DND-41 (cell line): Measurements from ENCODE around the gene CX3CR1.
"Not testable (repeated sequence)": the region's sequence is repeated elsewhere in the genome, so short reads cannot be mapped to it uniquely, and the experiment has no call there.

Experiments used
- ATAC-seq: fragments of 200-7000 bp; cut with Tn5 transposase; 3 replicates; pipeline ENCODE4 v1.9.1; 2021; ENCODE audit warnings: low read depth; ENCODE audit not compliant: insufficient read depth
- DNase-seq: peaks from one replicate; pipeline ENCODE4 v3.0.0-alpha.2; 2020
- H2AFZ ChIP-seq: 2 replicates; pipeline ENCODE4 v1.6.0; 2012; ENCODE audit warnings: low read depth, low read length
- H3K27ac ChIP-seq: 2 replicates; pipeline ENCODE4 v1.5.1; 2012; ENCODE audit warnings: low read length, inconsistent platforms
- H3K27me3 ChIP-seq: fragments of 200-600 bp; sonication (generic); 2 replicates; pipeline ENCODE4 v1.6.0; 2012; ENCODE audit warnings: low read length, mild to moderate bottlenecking, inconsistent platforms; ENCODE audit not compliant: insufficient read depth, poor library complexity
- H3K36me3 ChIP-seq: 2 replicates; pipeline ENCODE4 v1.5.1; 2012; ENCODE audit warnings: low read length, inconsistent platforms; ENCODE audit not compliant: insufficient read depth
- H3K4me1 ChIP-seq: 2 replicates; pipeline ENCODE4 v1.5.1; 2012; ENCODE audit warnings: mild to moderate bottlenecking, low read length; ENCODE audit not compliant: insufficient read depth
- H3K4me2 ChIP-seq: 2 replicates; pipeline ENCODE4 v1.6.0; 2012; ENCODE audit warnings: mild to moderate bottlenecking, moderate library complexity, low read length, inconsistent platforms; ENCODE audit not compliant: insufficient read depth
- H3K4me3 ChIP-seq, 2 experiments: fragments of 200-600 bp in 1 of 2; shearing (Covaris generic) in 1 of 2; 2 replicates each; pipeline ENCODE4 v1.5.1; 2012 to 2016; ENCODE audit warnings: inconsistent platforms in 2 of 2, low read length in 2 of 2, mild to moderate bottlenecking in 2 of 2, low read depth in 1 of 2, moderate library complexity in 1 of 2
- H3K79me2 ChIP-seq: 2 replicates; pipeline ENCODE4 v1.6.0; 2012; ENCODE audit warnings: low read length, inconsistent platforms; ENCODE audit not compliant: insufficient read depth
- H3K9ac ChIP-seq: 2 replicates; pipeline ENCODE4 v1.6.0; 2012; ENCODE audit warnings: low read depth, mild to moderate bottlenecking, inconsistent platforms, low read length, moderate library complexity
- H3K9me3 ChIP-seq: 2 replicates; pipeline ENCODE4 v1.5.1; 2012; ENCODE audit warnings: low read length, moderate library complexity, mild to moderate bottlenecking, inconsistent platforms; ENCODE audit not compliant: insufficient read depth, severe bottlenecking
- H4K20me1 ChIP-seq: 2 replicates; pipeline ENCODE4 v1.6.0; 2012; ENCODE audit warnings: low read length; ENCODE audit not compliant: insufficient read depth
- EZH2 ChIP-seq: IDR thresholded peaks from 3 replicates; pipeline ENCODE4 v1.6.1; 2012; ENCODE audit warnings: borderline replicate concordance, low read depth, mild to moderate bottlenecking, moderate library complexity, low read length, inconsistent platforms; ENCODE audit not compliant: severe bottlenecking
- TF ChIP-seq, protein P1 (sequence below): IDR thresholded peaks from 2 replicates; pipeline ENCODE4 v1.5.1; 2012; ENCODE audit warnings: borderline replicate concordance, low read length, moderate library complexity, mild to moderate bottlenecking; ENCODE audit not compliant: poor library complexity, severe bottlenecking; ENCODE audit errors: extremely low read depth

CX3CR1 gene

DNA sequence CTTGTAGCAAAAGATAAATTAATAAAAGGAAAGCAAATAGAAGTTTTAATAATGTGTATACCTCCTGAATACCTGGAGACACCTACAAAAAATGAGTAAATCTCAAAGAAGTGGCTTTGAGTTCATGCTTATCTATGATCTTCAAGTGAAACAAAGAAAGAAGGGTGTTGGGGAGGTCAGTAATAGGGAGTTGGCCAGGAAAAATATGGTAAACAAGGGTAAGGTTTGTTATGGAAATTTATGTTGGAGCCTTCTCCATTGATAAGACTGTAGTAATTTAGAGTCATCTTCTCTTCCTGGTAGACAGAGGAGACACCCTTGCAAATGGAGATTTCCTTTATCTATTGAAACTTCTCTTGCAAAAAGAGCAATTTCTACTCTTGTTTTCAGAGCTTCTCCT is 43.1 kb upstream of the CX3CR1 start:
- ATAC-seq (no peak), DNase-seq (no peak)
- H3K9me3 ChIP-seq, result no peaks in the 10 kb centered on the region
- no peaks in the 10 kb centered on the region for H3K79me2 ChIP-seq
- peaks cover 46% of the 10 kb centered on the region for H3K4me1 ChIP-seq
- TF ChIP-seq, protein P1, sequence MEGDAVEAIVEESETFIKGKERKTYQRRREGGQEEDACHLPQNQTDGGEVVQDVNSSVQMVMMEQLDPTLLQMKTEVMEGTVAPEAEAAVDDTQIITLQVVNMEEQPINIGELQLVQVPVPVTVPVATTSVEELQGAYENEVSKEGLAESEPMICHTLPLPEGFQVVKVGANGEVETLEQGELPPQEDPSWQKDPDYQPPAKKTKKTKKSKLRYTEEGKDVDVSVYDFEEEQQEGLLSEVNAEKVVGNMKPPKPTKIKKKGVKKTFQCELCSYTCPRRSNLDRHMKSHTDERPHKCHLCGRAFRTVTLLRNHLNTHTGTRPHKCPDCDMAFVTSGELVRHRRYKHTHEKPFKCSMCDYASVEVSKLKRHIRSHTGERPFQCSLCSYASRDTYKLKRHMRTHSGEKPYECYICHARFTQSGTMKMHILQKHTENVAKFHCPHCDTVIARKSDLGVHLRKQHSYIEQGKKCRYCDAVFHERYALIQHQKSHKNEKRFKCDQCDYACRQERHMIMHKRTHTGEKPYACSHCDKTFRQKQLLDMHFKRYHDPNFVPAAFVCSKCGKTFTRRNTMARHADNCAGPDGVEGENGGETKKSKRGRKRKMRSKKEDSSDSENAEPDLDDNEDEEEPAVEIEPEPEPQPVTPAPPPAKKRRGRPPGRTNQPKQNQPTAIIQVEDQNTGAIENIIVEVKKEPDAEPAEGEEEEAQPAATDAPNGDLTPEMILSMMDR, result no peak
- no peak for TF ChIP-seq EZH2
- peak overlapping the region; percentile 27; the same call in 1 of the 2 replicates for H2AFZ ChIP-seq
- peak overlapping the region; percentile 73 for H3K27ac ChIP-seq
- no peak overlapping the region for H3K4me3 ChIP-seq
- H3K9ac ChIP-seq, result peak overlapping the region; percentile 3; the same call in 1 of the 2 replicates
- no peaks in the 10 kb centered on the region for H3K27me3 ChIP-seq
- no peak overlapping the region for H3K4me2 ChIP-seq
- H4K20me1 ChIP-seq, result no peaks in the 10 kb centered on the region
- H3K36me3 ChIP-seq, result no peaks in the 10 kb centered on the region

DNA sequence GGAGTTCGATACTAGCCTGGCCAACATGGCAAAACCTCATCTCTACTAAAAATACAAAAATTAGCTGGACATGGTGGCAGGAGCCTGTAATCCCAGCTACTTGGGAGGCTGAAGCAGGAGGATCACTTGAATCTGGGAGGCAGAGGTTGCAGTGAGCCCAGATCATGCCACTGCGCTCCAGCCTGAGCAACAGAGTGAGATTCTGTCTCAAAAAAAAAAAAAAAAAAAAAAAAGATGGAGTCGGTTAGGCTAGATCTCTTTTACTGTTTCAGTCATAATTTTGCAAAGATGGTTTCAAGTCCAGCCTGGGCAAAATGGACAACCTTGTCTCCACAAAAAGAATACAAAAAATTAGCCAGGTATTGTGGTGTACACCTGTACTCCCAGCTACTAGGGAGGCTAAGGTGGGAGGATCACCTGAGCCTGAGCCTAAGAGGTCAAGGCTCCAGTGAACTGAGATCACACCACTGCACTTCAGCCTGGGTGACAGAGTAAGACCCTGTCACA is 42.4 kb upstream of the CX3CR1 start:
- not testable (repeated sequence) for ATAC-seq, H3K27me3 ChIP-seq, H3K4me3 ChIP-seq, H3K9me3 ChIP-seq, H3K79me2 ChIP-seq, H3K4me2 ChIP-seq, H3K36me3 ChIP-seq, H4K20me1 ChIP-seq, DNase-seq, H2AFZ ChIP-seq
- H3K9ac ChIP-seq, result peak overlapping the region; percentile 3; the same call in 1 of the 2 replicates
- H3K4me1 ChIP-seq, result peaks cover 40% of the 10 kb centered on the region
- peak overlapping the region; percentile 73 for H3K27ac ChIP-seq

DNA sequence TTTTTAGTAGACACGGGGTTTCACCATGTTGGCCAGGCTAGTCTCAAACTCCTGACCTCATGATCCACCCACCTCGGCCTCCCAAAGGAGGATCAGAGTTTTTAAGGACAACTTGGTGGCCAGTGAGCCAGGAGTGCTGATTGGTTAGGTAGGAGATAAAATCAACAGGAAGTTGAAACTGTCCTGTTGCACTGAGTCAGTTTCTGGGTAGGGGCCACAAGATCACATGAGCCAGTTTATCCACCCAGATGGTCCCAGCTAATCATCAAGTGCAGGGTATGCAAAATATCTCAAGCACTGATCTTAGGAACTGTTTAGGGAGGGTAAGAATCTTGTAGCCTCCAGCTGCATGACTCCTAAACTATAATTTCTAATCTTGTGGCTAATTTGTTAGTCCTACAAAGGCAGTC is 41.7 kb upstream of the CX3CR1 start:
- Histone ChIP-seq H3K4me1 (peaks cover 33% of the 10 kb centered on the region), H3K27ac (peak overlapping the region; percentile 65), H2AFZ (0 out of 2 replicates have a peak overlapping the region, but pooled peaks have one; percentile 0)
- not testable (repeated sequence) for H4K20me1 ChIP-seq, H3K9me3 ChIP-seq, H3K4me2 ChIP-seq, H3K9ac ChIP-seq, H3K36me3 ChIP-seq, H3K4me3 ChIP-seq, H3K27me3 ChIP-seq, H3K79me2 ChIP-seq
- peak; percentile 37 for DNase-seq
- ATAC-seq, result peak; percentile 81

DNA sequence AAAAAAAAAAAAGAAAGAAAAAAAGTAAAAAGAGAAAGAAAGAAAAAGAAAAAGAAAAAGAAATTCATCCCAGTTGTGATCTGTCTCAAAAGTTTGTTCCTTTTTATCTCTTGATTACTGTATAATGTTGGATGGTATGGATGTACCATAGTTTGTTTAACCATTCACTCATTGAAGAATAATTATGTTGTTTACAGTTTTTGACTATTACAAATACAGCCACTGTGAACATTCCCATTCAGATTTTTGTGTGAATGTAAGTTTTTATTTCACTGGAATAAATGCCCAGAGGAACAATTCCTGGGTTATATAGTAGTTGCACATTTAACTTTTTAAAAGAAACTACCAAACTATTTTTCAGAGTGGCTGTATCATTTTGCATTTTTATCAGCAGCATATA is 39.4 kb upstream of the CX3CR1 start:
- no peak for DNase-seq
- Histone ChIP-seq H3K9me3 (peaks cover 9% of the 10 kb centered on the region), H2AFZ (no peak overlapping the region), H3K27me3 (no peaks in the 10 kb centered on the region), H4K20me1 (no peaks in the 10 kb centered on the region), H3K4me3 (no peak overlapping the region), H3K4me1 (peaks cover 31% of the 10 kb centered on the region), H3K9ac (no peak overlapping the region), H3K4me2 (no peak overlapping the region), H3K79me2 (no peaks in the 10 kb centered on the region), H3K27ac (no peak overlapping the region), H3K36me3 (no peaks in the 10 kb centered on the region)
- no peak for ATAC-seq
- TF ChIP-seq, protein P1, result no peak
- TF ChIP-seq EZH2, result no peak
